Keratinocyte (primary cell): ENCODE results near the gene CXXC4.

Experiments used
- EZH2 ChIP-seq: IDR thresholded peaks from one replicate; pipeline ENCODE4 v1.6.1; 2012; ENCODE audit warnings: inconsistent platforms, mild to moderate bottlenecking, low read length, moderate library complexity
- TF ChIP-seq, protein P1 (sequence below), 3 experiments: IDR thresholded peaks in 1 of 3; conservative IDR thresholded peaks in 1 of 3; optimal IDR thresholded peaks in 1 of 3; 2 replicates in 2 of 3; 3 replicates in 1 of 3; pipeline versions ENCODE3 to v1.5.1; 2011; ENCODE audit warnings: low read length in 3 of 3, mild to moderate bottlenecking in 3 of 3, moderate library complexity in 2 of 3, control low read depth in 1 of 3, inconsistent platforms in 1 of 3; ENCODE audit not compliant: insufficient read depth in 2 of 3; ENCODE audit errors: extremely low read depth in 1 of 3

DNA sequence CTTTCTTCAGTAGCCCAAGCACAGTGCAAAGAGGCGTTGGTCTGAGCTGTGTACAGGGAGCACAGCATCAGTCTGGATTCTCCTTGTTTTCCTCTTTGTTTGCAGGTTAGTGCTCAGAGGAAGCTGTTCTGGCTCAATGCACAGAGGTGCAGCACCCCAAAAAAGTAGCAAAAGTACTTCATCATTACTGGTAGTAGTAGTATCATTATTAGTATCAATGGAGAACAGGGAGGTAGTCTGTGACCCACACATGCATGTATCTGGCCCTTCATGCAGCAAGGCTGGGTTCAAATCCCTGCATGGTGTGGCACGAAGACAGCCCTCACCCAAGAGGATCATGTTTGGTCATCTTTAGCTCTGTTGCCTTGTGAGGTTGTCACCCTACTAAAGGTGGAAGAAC lies 68.7 kb downstream of the CXXC4 start:
- no peak for TF ChIP-seq EZH2
- TF ChIP-seq, protein P1, sequence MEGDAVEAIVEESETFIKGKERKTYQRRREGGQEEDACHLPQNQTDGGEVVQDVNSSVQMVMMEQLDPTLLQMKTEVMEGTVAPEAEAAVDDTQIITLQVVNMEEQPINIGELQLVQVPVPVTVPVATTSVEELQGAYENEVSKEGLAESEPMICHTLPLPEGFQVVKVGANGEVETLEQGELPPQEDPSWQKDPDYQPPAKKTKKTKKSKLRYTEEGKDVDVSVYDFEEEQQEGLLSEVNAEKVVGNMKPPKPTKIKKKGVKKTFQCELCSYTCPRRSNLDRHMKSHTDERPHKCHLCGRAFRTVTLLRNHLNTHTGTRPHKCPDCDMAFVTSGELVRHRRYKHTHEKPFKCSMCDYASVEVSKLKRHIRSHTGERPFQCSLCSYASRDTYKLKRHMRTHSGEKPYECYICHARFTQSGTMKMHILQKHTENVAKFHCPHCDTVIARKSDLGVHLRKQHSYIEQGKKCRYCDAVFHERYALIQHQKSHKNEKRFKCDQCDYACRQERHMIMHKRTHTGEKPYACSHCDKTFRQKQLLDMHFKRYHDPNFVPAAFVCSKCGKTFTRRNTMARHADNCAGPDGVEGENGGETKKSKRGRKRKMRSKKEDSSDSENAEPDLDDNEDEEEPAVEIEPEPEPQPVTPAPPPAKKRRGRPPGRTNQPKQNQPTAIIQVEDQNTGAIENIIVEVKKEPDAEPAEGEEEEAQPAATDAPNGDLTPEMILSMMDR (optimal IDR thresholded peaks at IDR 0.05 in 1 of 3, IDR thresholded peaks at IDR 0.05 in 1 of 3, conservative IDR thresholded peaks at IDR 0.05 in 1 of 3; ENCODE audit: extremely low read depth in 1 of 3, insufficient read depth in 2 of 3, low read length in 3 of 3) = no peak
